ENCODE results near the gene CRY1.
"Not testable (repeated sequence)": the region's sequence is repeated elsewhere in the genome, so short reads cannot be mapped to it uniquely, and the experiment has no call there.

CRY1 gene

GRCh38 chr12:106999446-106999845 is 93.9 kb downstream of the CRY1 start:
- DNase-seq (ENCODE audit: low read depth in 2 of 2), result no peak

GRCh38 chr12:106997916-106998315 is 95.4 kb downstream of the CRY1 start:
- no peak for DNase-seq (ENCODE audit: low read depth in 2 of 2)

- DNase-seq (ENCODE audit: low read depth in 2 of 2), result not testable (repeated sequence)
Measured at GRCh38 chr12:106996102-106996501, 97.2 kb downstream of the CRY1 start.

DNA sequence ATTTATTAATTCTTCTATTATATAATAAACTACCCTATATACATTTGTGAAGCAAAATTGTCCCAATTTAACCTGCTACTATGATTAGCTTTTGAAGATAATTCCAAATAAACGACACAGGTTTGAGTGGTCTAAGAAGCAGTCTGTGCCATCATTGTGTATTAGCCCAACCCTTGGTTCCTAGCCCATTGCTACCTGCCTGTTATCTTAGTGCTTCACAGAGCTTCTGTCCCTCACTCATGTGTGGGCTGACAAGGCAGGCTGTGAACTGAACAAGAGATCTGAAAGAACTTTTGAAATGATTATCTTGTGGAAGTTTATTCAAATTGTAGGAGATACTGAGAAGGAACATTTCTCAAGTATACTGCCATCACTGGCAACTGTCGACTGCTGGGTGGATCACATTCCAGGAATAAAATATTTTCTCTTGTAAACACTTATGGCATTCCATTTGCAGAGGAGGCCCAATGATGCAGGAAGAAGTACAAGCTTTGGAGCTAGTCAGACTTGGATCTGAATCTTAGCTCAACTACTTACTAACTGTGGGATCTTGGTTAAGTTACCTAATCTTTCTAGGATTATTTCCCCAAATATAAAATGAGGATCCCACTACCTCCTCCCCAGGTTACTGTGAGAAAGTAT is 98.6 kb downstream of the CRY1 start:
- DNase-seq (ENCODE audit: low read depth in 2 of 2), result no peak

- no peak for DNase-seq (ENCODE audit: low read depth in 2 of 2)
Measured at GRCh38 chr12:106987846-106988245, 105.5 kb downstream of the CRY1 start.

DNA sequence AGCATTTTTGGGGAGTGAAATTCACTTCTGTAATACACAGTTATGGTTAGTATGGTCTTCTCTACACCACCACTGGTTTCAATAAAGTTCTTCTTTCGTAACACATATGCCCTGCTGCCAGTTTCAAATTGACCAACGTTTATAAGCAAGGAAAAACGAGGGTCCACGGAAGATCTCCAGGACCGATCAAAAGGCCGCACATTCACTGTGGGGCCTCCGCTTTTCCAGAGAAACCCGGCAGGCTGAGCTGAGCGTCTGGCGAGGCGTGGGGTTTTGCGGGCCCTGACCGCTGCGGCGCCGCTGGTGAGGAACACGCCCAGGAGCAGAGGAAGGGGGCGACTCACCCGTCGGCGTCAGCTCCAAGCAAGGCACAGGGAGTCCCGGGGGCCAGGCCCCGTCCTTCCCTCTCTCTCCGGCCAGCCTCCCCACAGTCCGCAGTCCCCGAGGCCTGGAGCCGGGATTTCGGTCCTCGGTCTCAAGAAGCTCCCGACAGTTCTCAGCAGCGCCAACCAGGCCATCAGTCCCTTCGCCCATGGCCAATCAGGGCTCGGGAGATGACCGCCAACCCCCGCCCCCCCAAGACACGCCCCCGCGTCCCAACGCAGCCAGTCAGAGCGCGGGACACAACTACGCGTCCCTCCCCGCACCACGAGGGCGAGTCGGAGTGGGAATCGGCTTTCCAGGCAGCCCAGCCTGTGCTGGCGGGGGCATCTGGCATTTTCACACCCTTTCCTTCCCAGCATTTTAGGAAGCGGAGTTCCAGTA is 106.5 kb downstream of the CRY1 start, which contains the start of gene MTERF2:
TSS of gene MTERF2 (minus strand) at position 522 of the 765 bp plus-strand sequence. CDS start 8,432 bp downstream, outside the sequence.
- DNase-seq (ENCODE audit: low read depth in 2 of 2), result peak; percentile 68 to 71

- no peak for DNase-seq (ENCODE audit: low read depth in 2 of 2)
Measured at GRCh38 chr12:106986135-106986534, 107.2 kb downstream of the CRY1 start.

DNA sequence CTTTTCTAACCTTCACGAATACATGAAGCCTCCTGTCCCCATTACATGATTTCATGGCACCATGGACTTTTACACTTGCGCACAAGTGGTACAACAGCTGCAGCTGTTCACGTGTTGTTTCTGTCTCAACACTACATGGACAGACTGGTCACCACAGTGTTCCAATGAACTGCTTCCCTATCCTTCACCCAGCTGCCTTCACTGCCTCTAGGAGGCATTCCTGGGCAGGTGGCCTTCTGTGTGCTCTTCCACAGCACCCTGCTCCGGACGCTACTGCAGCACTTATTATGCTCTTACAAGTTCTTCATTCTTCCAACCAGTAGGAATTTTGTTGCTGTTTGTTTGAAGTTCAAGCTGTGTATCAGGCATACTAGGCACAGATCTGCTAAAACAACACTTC is 107.9 kb downstream of the CRY1 start:
- DNase-seq (ENCODE audit: low read depth in 2 of 2), result no peak

- no peak for DNase-seq (ENCODE audit: low read depth in 2 of 2)
Measured at GRCh38 chr12:106984588-106985137, 108.7 kb downstream of the CRY1 start.

DNA sequence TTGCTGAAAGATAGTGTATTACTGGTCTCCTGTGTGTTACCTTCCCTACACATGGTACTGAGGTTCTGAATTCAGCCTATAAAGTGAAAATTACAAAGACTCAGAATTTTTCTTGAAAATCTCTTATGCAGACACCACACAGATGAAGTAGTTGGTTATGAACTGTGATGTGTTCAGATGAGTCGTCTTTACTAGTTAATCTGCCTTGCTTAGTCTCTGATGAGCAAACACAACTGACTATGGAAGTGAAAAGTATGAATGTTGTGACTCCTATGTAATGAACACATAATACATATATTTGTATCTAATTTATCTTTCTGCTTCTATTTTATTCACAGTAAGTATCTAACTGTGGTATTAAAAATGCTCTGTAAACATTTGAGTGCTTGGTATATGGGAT is 111.1 kb downstream of the CRY1 start:
- no peak for DNase-seq (ENCODE audit: low read depth in 2 of 2)

GRCh38 chr12:106981788-106982187 is 111.6 kb downstream of the CRY1 start:
- DNase-seq (ENCODE audit: low read depth in 2 of 2), result no peak

- no peak for DNase-seq (ENCODE audit: low read depth in 2 of 2)
Measured at GRCh38 chr12:106980944-106981343, 112.4 kb downstream of the CRY1 start.

GRCh38 chr12:106978035-106978800 is 115.1 kb downstream of the CRY1 start:
- no peak for DNase-seq (ENCODE audit: low read depth in 2 of 2)

- no peak for DNase-seq (ENCODE audit: low read depth in 2 of 2)
Measured at GRCh38 chr12:106976668-106977067, 116.7 kb downstream of the CRY1 start.

GRCh38 chr12:106975993-106976658 is 117.2 kb downstream of the CRY1 start:
- no peak for DNase-seq (ENCODE audit: low read depth in 2 of 2)

- no peak for DNase-seq (ENCODE audit: low read depth in 2 of 2)
Measured at GRCh38 chr12:106975098-106975497, 118.3 kb downstream of the CRY1 start.

DNA sequence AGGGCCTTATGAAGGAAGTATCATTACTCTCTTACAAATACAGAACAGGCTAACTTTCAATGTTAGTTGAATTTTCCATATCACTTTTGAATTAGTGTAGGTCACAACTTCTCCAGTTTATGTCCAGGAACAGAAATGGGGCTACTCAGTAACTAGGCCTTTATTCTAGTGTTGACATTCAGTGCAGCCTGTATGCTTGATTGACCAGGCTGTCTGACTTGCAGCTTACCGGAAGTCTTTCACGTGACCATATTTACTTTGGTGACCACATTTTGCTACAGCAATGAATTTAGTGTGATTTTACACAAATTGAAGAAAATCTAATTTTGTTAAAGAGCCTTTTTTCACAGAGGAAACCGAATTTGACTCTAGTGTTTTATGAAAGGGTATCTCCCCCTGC is 118.8 kb downstream of the CRY1 start:
- DNase-seq (ENCODE audit: low read depth in 2 of 2), result no peak

GRCh38 chr12:106973545-106973944 is 119.8 kb downstream of the CRY1 start:
- no peak for DNase-seq (ENCODE audit: low read depth in 2 of 2)

DNA sequence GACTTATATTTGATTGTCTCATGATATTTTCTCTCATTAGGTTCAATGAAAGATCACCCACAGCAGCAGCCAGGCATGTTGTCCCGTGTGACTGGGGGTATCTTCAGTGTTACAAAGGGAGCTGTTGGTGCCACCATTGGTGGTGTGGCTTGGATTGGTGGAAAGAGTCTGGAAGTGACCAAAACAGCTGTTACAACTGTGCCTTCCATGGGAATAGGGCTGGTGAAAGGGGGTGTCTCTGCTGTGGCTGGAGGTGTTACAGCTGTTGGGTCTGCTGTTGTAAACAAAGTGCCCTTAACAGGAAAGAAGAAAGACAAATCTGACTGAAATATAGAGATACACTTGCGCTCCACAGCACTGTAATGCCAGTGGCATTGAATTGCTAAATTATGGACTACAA is 122.3 kb downstream of the CRY1 start:
- DNase-seq (ENCODE audit: low read depth in 2 of 2), result no peak

DNA sequence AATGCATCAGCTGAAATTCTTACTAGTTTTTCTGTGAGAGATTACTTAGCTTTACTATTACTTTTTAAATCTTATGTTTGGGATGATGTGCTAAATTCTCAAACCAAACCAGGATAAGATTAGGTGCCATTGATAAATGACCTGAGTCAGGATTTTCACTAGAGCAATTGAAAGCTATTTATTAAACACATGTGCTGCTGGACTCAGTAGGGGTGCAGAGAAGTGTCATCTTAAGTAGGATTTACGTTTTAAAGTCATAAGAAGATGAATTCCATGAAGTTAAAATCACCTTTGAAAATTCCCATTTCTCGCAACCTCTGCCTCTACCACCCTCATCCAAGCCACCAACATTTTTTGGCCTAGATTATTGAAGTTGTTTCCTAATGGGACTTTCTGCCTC is 128.8 kb downstream of the CRY1 start:
- DNase-seq (ENCODE audit: low read depth in 2 of 2), result no peak

DNA sequence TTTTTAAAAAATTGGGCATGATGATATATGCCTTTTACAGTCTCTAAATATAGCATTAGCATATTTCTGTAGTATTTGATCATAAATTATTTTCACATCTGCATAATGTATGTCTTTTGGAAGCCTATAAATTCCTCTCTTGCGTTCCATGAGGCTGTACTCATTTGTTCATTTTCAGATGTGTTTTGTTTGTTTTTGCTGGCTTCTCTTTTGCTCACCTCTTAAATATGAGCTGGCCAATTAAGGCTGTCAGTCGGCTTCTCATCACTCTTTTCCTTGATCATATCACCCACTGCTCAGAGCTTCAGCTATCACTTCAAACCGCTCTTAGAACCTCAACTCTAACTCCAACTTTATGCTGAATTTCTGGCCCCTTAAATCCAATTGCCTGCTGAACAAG is 131.1 kb downstream of the CRY1 start:
- no peak for DNase-seq (ENCODE audit: low read depth in 2 of 2)

DNA sequence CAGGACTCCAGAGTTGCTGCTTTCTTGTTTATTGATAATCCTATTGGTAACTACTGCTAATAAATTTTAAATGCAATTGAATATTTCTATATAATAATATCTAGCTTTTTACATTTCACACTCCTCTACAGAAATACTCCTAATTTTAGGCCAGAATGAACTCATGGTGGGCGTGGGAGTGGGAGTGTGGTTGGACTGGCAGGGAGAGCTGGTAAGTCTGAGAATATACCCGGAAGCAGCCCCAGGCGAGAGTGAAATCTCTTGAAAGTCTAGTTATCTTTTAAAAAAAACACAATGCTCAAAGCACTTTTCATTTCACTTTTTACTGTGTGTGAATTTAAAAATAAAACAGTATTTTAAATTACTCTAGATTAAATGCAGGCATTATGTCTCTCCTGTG is 132.9 kb downstream of the CRY1 start:
- no peak for DNase-seq (ENCODE audit: low read depth in 2 of 2)

All from stimulated activated CD8-positive, alpha-beta memory T cell treated with anti-CD3 and anti-CD28 coated beads, Interleukin-2, amount 100 ng/mL, for 48 hours (primary cell).